Measurements from ENCODE around the gene B9D1. TPM values are rescaled to one million over a fixed set of nuclear protein-coding genes. Genes with fewer than 3 reads are reported as not detected.

The B9D1 gene
- total and polyA plus RNA-seq, 9 of the 15 experiments (the other 6 are each of a cell fraction or from before 2014, with no cell fraction given), result 8.9 to 28.0 (median 17.9) TPM

- TF ChIP-seq, protein P1, sequence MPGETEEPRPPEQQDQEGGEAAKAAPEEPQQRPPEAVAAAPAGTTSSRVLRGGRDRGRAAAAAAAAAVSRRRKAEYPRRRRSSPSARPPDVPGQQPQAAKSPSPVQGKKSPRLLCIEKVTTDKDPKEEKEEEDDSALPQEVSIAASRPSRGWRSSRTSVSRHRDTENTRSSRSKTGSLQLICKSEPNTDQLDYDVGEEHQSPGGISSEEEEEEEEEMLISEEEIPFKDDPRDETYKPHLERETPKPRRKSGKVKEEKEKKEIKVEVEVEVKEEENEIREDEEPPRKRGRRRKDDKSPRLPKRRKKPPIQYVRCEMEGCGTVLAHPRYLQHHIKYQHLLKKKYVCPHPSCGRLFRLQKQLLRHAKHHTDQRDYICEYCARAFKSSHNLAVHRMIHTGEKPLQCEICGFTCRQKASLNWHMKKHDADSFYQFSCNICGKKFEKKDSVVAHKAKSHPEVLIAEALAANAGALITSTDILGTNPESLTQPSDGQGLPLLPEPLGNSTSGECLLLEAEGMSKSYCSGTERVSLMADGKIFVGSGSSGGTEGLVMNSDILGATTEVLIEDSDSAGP (CRISPR knock-in tag; IDR thresholded peaks at IDR 0.05), result no peak
- TF ChIP-seq PCBP2 (IDR thresholded peaks at IDR 0.05; ENCODE audit: low read depth, low read length, poor library complexity, severe bottlenecking) (no peak), ZNF224 (CRISPR knock-in tag; IDR thresholded peaks at IDR 0.05) (no peak), RCOR1 (IDR thresholded peaks at IDR 0.05; ENCODE audit: borderline replicate concordance in 1 of 2, low read depth in 2 of 2, low read length in 2 of 2) (no peak), FOSL1 (tag; conservative IDR thresholded peaks at IDR 0.05) (no peak), L3MBTL2 (IDR thresholded peaks at IDR 0.05) (no peak), CC2D1A (IDR thresholded peaks at IDR 0.05) (no peak), ZNF212 (CRISPR knock-in tag; IDR thresholded peaks at IDR 0.05) (no peak), CAMTA2 (CRISPR knock-in tag; conservative IDR thresholded peaks at IDR 0.05) (no peak)
These were observed 63.8 kb downstream of the B9D1 start (continued) for GRCh38 chr17:19298569-19299213.

Data from K562 (cell line).